ENCODE measurements around the gene PAQR8.

The PAQR8 gene

DNA sequence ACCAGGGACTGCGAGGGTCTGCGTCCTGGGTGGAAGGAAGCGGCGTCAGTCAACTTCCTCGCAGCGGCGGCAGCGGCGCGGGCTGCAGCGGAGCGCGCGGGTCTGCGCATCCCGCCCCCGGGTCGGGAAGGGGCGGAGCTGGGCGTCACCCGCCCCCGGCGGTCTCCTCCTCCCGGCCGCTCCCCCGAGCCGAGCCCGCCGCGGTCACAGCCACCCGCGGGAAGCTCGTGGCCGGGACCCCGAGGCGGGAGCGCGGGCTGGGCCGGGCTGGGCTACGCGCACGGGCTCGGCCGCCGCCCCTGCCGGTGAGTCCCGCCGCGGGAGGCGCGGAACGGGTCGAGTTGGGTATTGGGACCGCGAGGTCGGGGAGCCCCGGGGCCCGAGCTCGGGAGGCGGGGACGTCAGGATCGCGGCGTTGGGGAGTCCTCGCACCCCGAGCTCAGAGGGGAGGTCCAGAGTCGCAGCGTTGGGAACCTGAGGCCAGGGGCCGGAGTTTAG, at the start of gene PAQR8:
Gene PAQR8, plus strand, starts transcription at position 207 of the 498 bp plus-strand sequence. CDS start 41,063 bp downstream, outside the sequence.
- DNase-seq = peak; percentile 88

DNA sequence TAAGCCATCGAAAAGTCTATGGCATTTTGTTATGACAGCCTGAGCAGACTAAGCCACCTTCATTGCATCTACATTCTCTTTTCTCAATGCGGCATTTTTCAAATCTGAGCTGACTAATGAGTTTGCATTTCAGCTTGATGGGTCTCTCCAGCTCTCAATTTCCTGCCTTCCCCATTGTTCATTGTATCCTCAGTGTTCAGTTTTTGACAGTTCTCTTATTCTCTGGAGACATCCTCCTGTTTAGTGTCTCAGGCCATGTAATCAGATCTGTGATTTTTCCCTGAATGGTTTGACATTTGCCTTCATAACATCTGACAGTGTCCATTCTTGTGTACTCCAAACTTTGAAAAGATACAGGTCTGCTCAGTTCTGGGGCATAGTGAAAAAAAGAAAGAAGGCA, 49.5 kb upstream of the PAQR8 start:
- no peak for DNase-seq

- DNase-seq = no peak
Observed at GRCh38 chr6:52314752-52315151, 47.2 kb upstream of the PAQR8 start.

DNA sequence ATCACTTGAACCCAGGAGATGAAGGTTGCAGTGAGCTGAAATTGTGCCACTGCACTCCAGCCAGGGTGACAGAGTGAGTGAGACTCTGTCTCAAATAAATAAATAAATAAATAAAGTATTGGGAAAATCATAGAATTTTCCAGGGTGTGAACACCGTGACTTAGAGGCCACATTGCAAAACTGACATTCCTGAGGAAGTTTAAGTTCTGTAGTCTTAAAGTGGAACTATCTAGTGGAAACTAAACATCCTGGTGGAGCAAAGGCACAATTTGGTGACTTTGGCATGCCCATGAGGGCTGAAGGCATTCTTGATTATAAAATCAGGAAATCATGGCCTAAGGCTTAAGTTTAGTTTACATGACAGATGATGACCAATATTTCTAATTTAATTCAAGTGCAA, 44.7 kb upstream of the PAQR8 start:
- DNase-seq = no peak

DNA sequence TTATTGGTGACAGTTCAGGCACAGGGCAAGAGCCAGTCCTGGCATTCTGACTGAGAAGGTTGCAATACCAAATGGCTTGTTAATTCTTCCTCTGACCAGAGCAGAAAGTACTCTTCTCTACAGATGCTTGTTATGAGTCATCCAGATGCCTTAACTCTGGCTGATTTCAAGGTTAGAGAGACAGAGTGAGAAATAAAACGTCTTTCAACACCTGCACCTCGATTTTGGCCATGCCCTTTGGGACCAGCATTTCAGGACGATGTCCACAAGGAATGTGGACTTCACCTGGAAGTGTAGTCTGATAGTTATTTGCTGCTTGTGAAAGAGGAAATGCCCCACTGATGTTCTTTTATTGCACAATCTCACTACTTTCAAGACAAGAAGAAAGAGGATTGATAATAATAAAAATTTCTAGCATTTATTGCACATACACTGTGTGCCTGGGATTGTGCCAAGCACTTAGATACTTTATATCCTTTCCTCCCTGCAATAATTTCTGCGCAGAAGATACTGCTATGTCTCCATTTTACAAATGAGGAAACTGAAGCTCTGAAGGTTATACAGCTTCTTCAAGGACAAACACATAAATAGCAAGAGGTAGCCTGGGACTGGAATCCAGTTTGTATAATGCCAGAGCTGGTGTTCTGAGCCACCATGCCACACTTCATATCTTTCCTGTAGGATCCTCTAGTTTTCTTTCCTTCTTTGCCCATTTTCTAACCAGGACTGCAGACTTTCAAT, 43.9 kb upstream of the PAQR8 start:
- no peak for DNase-seq

DNA sequence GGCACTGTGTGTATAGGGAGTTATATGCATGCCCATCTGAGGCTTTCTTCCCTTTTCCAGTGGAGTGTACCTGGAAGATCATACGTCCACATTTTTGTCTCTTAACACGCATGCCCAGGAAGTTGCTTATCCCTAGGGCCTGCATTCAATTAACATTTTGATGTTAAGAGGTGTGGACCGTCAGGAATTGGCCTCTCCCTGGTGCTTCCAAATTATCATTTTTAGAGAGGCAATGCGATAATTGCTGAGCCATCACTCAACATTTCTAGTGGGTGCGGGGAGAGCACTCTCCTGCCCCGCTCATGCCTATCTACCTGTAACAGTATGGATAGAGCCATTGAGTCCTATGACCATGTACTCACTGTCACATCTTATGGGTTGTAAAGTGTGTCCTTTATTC, 37.8 kb upstream of the PAQR8 start:
- DNase-seq = no peak

DNA sequence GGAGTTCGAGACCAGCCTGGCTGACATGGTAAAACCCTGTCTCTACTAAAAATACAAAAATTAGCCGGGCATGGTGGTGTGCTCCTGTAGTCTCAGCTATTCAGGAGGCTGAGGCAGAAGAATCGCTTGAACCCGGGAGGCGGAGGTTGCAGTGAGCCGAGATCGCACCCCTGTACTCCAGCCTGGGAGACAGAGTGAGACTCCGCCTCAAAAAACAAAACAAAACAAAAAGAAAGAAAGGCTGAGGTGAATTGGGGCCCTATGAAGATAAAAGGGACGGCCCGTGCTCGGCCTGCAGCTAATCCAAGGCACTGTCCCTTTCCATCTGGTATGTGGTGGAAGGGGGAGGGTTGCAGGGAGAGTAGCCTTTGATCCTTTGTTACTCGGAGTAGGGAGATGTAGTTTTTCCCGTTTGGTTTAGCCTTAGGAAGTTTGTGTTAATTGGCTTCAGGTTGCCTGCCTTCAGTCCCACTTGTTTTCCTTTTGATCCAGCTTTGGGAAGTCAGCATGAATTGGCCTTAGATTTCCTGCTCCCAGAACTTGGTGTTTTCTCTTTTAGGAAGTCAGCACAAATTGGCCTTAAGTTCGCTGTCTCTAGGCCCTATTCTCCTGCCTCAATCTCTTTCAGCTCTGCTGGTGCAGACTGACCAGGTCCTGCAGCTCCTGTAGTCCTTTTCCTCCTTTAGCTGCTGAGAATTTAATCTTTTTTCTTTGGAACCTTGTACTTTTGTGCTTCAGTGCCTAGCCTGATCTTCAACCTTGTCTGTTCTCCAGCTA, 36.1 kb upstream of the PAQR8 start:
- DNase-seq = no peak

GRCh38 chr6:52326540-52327364, 35.2 kb upstream of the PAQR8 start:
- DNase-seq = no peak

- no peak for DNase-seq
Observed at GRCh38 chr6:52328303-52328662, 33.7 kb upstream of the PAQR8 start.

- DNase-seq = no peak
Observed at GRCh38 chr6:52328729-52329128, 33.2 kb upstream of the PAQR8 start.

- DNase-seq = no peak
Observed at GRCh38 chr6:52330470-52330869, 31.5 kb upstream of the PAQR8 start.

DNA sequence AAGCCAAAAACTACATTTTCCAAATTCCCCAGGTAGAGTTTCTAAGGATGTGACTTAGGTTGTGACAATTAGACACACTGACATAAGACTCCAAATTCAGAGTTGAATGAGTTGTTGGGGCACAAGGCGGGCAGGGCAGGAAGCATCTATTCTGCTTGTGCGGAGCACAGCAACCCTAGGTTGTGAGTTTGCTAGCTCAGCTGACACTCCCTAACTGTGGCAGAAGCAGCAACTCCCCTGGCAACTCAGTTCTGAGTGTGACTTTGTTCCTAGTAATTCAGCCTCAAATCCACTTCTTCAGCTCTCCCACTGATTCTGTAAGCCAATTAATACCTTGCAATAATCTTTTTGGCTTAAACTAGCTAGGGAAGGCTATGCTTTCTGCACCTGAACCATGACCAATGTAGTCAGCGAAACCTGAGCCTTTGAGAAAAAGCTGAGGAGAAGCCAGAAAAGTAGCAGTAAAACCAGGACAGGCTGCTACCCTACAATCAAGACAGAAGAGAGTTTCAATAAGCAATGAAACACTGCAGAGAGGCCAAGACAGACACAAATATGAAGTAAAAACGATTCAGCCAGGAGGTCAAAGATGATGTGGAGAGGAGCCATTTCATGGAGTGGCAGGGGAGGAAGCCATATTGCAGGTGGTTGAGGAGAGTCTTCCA, 30.0 kb upstream of the PAQR8 start:
- no peak for DNase-seq

DNA sequence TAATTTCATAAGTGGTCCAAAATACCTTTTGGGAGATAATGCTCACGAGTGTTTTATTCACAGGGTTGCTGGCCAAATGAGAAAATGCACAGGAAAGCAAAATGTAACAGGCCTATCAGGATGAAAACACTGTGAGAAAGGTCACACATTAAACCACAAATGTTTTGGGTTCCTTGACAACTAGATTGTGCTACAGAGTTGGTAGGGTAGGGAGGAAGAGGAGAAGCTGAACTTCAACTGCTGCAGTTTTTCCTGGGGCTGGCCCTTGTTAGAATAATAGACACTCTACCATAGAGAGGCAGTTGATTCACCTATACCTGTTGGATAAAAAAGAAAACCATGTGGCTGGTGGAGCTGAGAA, 28.1 kb upstream of the PAQR8 start:
- DNase-seq = no peak

- DNase-seq = no peak
Observed at GRCh38 chr6:52335576-52335975, 26.4 kb upstream of the PAQR8 start.

DNA sequence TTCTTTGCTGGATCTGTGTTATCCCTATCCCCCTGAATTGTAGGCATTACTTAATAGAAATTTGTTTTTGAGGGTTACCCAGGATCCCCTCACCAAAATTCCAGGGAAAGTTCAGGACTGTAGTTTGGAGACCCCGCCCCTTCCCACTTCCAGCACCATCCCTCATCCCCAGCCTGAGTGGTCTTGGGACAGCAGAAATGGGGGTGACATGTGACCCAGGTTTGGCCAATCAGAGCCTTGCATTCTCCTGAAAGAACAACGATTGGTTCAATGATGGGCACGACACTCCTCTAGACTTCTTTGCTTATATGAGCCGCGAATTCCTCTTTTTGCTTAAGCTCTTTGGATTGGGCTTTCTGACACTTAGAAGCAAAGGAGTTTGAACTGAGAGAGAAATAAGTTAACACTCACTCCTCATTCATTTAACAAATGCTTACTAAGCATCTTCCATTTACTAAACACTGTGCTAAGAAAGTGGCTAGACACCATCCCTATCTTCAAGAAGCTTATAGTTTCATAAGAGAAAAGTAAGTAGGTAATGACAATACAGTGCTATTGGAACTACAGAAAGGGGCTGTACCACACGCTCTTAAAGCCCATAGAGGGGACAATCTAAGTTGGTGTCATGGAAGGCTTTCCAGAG, 24.9 kb upstream of the PAQR8 start:
- DNase-seq = no peak

GRCh38 chr6:52337633-52338290, 24.2 kb upstream of the PAQR8 start:
- DNase-seq = no peak

- no peak for DNase-seq
Observed at GRCh38 chr6:52340603-52340880, 21.4 kb upstream of the PAQR8 start.

- DNase-seq = no peak
Observed at GRCh38 chr6:52341561-52342260, 20.2 kb upstream of the PAQR8 start.

DNA sequence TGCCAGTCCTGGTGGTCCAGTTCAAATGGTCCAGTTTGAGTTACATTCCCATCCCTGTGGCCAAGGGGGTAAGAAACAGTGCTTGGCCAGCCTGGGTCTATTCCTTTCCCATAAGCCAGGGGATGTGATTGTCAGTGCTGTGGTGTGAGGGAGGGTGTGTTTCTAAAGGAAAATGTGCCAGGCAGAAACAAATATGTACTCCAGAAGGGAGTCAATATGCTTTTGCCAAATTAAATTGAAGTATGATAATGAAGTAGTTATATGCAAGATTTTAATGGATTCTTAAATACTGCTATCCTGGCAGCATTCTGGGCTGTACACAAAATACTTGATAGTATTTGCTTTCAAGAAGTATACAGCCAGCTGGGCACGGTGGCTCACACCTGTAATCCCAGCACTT, 16.6 kb upstream of the PAQR8 start:
- DNase-seq = no peak

DNA sequence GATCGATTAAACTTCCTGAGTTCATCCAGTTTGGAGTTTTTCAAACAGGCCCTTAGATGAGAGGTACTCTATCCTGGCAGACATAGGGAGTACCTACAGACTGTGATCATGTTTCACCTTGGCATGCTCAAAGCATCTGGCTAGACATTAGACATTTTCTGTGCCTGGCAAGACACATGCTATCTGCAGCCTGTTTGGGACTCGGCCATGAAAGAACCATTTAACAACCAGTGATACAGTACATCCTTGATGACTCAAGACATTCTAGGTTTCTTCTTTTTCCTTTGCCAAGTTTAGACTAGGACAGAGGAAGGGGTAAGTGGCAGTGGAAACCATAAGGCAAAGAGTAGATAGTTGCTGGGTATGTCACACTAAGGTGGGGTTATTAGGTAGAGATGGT, 15.4 kb upstream of the PAQR8 start:
- DNase-seq = no peak

- no peak for DNase-seq
Observed at GRCh38 chr6:52347818-52348217, 14.1 kb upstream of the PAQR8 start.

DNA sequence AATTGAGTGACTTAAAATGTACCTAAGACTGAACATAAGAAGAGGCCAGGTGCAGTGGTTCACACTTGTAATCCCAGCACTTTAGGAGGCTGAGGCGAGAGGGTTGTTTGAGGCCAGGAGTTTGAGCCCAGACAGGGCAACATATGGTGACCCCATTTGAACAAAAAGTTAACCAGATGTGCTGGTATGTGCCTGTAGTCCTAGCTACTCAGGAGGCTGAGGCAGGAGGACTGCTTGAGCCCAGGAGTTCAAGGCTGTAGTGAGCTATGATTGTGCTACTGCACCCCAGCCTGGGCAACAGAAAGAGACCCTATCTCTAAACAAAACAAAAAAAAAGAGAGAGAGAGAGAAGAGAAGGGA, 10.1 kb upstream of the PAQR8 start:
- DNase-seq = no peak
